ENCODE results near the gene PPP1R37.

- TF ChIP-seq CTCF (IDR thresholded peaks at IDR 0.05; ENCODE audit: low read depth, low read length, poor library complexity, severe bottlenecking): no peak
- TF ChIP-seq EZH2phosphoT487 (IDR thresholded peaks at IDR 0.05; ENCODE audit: borderline replicate concordance, low read length): no peak
Measured at GRCh38 chr19:45151821-45152503, 59.0 kb downstream of the PPP1R37 start.
